ENCODE results near the gene DUSP1. TPM values are rescaled to one million over a fixed set of nuclear protein-coding genes. Genes with fewer than 3 reads are reported as not detected.
A peak's percentile ranks its signal among the peaks of the same experiment; 100 is the strongest.

Gene DUSP1
- total RNA-seq, 1 donor from 2014 or later: 4.2 TPM

GRCh38 chr5:172782169-172783039 is 11.4 kb upstream of the DUSP1 start:
- H2AFZ ChIP-seq (replicated peaks): no peak overlapping the region
- no peak overlapping the region for H3K4me2 ChIP-seq
- Mint-ChIP-seq H3K4me1 (peaks cover 13% of the 10 kb centered on the region), H3K27ac (no peak overlapping the region), H3K9me3 (no peaks in the 10 kb centered on the region), H3K27me3 (ENCODE audit: insufficient read depth, low read depth) (peaks cover 2% of the 10 kb centered on the region), H3K36me3 (no peaks in the 10 kb centered on the region), H3K4me3 (no peak overlapping the region)
- H3K36me3 ChIP-seq: no peaks in the 10 kb centered on the region
- DNase-seq (ENCODE audit: low spot score): no peak
- no peaks in the 10 kb centered on the region for H4K20me1 ChIP-seq (ENCODE audit: low read depth)
- H3K9ac ChIP-seq: no peak overlapping the region
- H3K4me3 ChIP-seq: no peak overlapping the region
- H3K79me2 ChIP-seq (ENCODE audit: low read depth): no peaks in the 10 kb centered on the region
- no peaks in the 10 kb centered on the region for H3F3A ChIP-seq (ENCODE audit: low read depth)
- no peak overlapping the region for H3K27ac ChIP-seq
- H3K9me3 ChIP-seq (ENCODE audit: low read depth): no peaks in the 10 kb centered on the region
- TF ChIP-seq EZH2 (IDR thresholded peaks at IDR 0.05): no peak
- no peak for TF ChIP-seq CTCF (IDR thresholded peaks at IDR 0.05)
- H3K27me3 ChIP-seq: no peaks in the 10 kb centered on the region
- H3K4me1 ChIP-seq: no peaks in the 10 kb centered on the region

GRCh38 chr5:172779691-172780341 is 8.8 kb upstream of the DUSP1 start:
- TF ChIP-seq CTCF (IDR thresholded peaks at IDR 0.05) (no peak), EZH2 (IDR thresholded peaks at IDR 0.05) (no peak), EZH2phosphoT487 (IDR thresholded peaks at IDR 0.05) (no peak)
- DNase-seq (ENCODE audit: low spot score): no peak
- no peak overlapping the region for H3K9ac ChIP-seq
- H3K27me3 Mint-ChIP-seq (ENCODE audit: insufficient read depth, low read depth): peaks cover 3% of the 10 kb centered on the region
- H4K20me1 ChIP-seq (ENCODE audit: low read depth): no peaks in the 10 kb centered on the region
- no peaks in the 10 kb centered on the region for H3K9me3 ChIP-seq (ENCODE audit: low read depth)
- no peaks in the 10 kb centered on the region for H3K79me2 ChIP-seq (ENCODE audit: low read depth)
- H3K9me3 Mint-ChIP-seq: no peaks in the 10 kb centered on the region
- no peaks in the 10 kb centered on the region for H3K36me3 Mint-ChIP-seq
- peaks cover 6% of the 10 kb centered on the region for H3K27me3 ChIP-seq
- H3F3A ChIP-seq (ENCODE audit: low read depth): no peaks in the 10 kb centered on the region
- no peak overlapping the region for H2AFZ ChIP-seq (replicated peaks)
- no peak overlapping the region for H3K4me3 ChIP-seq
- H3K4me3 Mint-ChIP-seq: no peak overlapping the region
- no peak overlapping the region for H3K27ac ChIP-seq
- H3K4me2 ChIP-seq: no peak overlapping the region
- H3K4me1 ChIP-seq: no peaks in the 10 kb centered on the region
- H3K36me3 ChIP-seq: no peaks in the 10 kb centered on the region
- peaks cover 19% of the 10 kb centered on the region for H3K4me1 Mint-ChIP-seq
- no peak overlapping the region for H3K27ac Mint-ChIP-seq

- no peak overlapping the region for H3K4me2 ChIP-seq
- Mint-ChIP-seq H3K27me3 (ENCODE audit: insufficient read depth, low read depth) (peaks cover 8% of the 10 kb centered on the region), H3K36me3 (no peaks in the 10 kb centered on the region), H3K4me1 (peaks cover 24% of the 10 kb centered on the region), H3K27ac (peak overlapping the region; percentile 63), H3K4me3 (no peak overlapping the region), H3K9me3 (no peaks in the 10 kb centered on the region)
- DNase-seq (ENCODE audit: low spot score): no peak
- H3K79me2 ChIP-seq (ENCODE audit: low read depth): no peaks in the 10 kb centered on the region
- H3K27ac ChIP-seq: no peak overlapping the region
- no peaks in the 10 kb centered on the region for H3K4me1 ChIP-seq
- TF ChIP-seq EZH2phosphoT487 (IDR thresholded peaks at IDR 0.05): no peak
- TF ChIP-seq EZH2 (IDR thresholded peaks at IDR 0.05): no peak
- no peak for TF ChIP-seq CTCF (IDR thresholded peaks at IDR 0.05)
- no peak overlapping the region for H3K4me3 ChIP-seq
- no peaks in the 10 kb centered on the region for H4K20me1 ChIP-seq (ENCODE audit: low read depth)
- H3K36me3 ChIP-seq: no peaks in the 10 kb centered on the region
- no peak overlapping the region for H3K9ac ChIP-seq
- no peak overlapping the region for H2AFZ ChIP-seq (replicated peaks)
- H3K9me3 ChIP-seq (ENCODE audit: low read depth): no peaks in the 10 kb centered on the region
- peaks cover 22% of the 10 kb centered on the region for H3K27me3 ChIP-seq
- H3F3A ChIP-seq (ENCODE audit: low read depth): no peaks in the 10 kb centered on the region
Measured at GRCh38 chr5:172777881-172778814, 7.2 kb upstream of the DUSP1 start.

All from neural progenitor cell (in vitro differentiated cells).